ENCODE measurements around the gene NOD1.
"Not testable (repeated sequence)": the region's sequence is repeated elsewhere in the genome, so short reads cannot be mapped to it uniquely, and the experiment has no call there.

NOD1 gene, protein sequence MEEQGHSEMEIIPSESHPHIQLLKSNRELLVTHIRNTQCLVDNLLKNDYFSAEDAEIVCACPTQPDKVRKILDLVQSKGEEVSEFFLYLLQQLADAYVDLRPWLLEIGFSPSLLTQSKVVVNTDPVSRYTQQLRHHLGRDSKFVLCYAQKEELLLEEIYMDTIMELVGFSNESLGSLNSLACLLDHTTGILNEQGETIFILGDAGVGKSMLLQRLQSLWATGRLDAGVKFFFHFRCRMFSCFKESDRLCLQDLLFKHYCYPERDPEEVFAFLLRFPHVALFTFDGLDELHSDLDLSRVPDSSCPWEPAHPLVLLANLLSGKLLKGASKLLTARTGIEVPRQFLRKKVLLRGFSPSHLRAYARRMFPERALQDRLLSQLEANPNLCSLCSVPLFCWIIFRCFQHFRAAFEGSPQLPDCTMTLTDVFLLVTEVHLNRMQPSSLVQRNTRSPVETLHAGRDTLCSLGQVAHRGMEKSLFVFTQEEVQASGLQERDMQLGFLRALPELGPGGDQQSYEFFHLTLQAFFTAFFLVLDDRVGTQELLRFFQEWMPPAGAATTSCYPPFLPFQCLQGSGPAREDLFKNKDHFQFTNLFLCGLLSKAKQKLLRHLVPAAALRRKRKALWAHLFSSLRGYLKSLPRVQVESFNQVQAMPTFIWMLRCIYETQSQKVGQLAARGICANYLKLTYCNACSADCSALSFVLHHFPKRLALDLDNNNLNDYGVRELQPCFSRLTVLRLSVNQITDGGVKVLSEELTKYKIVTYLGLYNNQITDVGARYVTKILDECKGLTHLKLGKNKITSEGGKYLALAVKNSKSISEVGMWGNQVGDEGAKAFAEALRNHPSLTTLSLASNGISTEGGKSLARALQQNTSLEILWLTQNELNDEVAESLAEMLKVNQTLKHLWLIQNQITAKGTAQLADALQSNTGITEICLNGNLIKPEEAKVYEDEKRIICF

GRCh38 chr7:30478349-30479201 lies at the start of gene NOD1:
TSS of gene NOD1 (minus strand) at chr7:30478784. CDS start at chr7:30456921, 21,863 bp downstream.
- DNase-seq, result peak; percentile 71

DNA sequence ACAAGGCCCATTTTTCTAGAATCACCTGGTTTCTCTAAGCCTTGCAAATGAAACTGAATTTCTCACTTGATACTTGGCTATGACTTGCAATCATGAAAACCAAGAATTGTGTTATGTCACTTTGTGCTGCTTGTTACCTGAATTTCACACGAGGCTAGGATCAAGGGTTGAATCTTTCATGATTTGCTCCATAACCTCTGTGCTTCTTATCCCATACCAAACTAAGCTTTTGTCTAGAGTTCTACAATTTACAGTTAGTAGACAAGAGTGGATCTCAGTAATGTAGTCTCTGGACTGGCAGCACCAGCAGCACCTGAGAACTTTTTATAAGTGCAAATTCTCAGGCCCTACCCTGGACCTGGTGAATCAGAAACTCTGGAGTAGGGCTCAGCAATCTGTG lies 48.7 kb upstream of the NOD1 start:
- DNase-seq, result not testable (repeated sequence)

DNA sequence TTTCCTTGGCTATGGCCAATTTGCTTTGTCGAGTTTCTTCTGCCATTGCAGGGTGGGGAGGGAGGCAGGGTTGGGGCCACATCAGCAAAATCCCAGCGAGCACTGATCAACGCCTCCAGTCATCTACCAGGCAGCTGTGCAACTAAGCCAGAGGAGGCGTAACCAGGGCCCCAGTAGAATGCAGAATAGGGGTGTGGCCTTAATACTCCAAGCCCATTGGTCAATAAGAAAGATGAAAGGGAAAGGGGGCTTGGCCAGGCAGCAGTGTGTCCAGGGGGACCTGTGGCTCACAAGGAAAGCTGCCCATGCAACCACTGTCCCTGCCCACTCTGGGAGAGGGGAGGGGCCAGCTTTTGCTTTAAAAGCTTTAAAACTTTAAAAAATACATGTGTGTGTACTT lies 47.6 kb upstream of the NOD1 start:
- no peak for DNase-seq

- DNase-seq, result no peak
Measured at GRCh38 chr7:30525429-30525828, 46.8 kb upstream of the NOD1 start.

DNA sequence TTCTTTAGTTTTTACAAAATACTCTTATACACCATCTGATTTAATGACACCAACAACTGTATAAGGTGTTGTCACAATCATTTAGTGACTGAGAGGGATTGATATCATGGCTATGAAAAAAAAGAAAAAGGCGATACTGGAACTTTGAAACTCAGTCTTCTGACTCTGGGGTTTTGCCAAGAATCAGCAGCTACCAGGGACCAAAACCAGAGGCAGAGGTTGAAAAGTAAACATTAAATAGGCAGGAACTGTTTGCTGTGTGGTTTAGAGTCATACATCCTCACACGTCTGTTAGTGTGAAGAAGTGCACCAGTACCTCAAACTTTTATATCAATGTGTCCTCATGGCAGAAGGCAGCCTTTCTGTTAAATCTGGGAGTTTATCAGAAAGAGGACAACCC lies 46.0 kb upstream of the NOD1 start:
- DNase-seq, result no peak

GRCh38 chr7:30523466-30523865 lies 44.9 kb upstream of the NOD1 start:
- no peak for DNase-seq

DNA sequence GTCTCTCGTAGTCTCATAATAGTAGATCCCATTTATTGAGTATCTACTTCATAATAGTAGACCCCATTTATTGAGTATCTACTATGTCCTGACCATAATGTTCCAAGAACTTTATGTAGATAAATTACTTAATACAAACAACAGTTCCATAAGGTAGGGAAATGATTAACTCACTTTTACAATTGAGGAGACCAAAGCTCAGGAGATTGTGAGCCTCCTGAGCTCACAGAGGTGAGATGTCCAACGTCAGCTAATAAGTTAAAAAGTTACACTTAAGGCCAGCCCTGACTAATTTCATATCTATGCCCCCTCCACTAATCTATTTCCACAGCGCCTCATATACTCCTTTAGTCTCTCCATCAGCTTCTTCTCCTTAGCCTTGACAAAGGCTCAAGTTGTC lies 43.6 kb upstream of the NOD1 start:
- no peak for DNase-seq

GRCh38 chr7:30521532-30521931 lies 42.9 kb upstream of the NOD1 start:
- peak; percentile 11 for DNase-seq

GRCh38 chr7:30519122-30519521 lies 40.5 kb upstream of the NOD1 start:
- DNase-seq, result no peak

- DNase-seq, result no peak
Measured at GRCh38 chr7:30515761-30516160, 37.2 kb upstream of the NOD1 start.

- DNase-seq, result no peak
Measured at GRCh38 chr7:30514776-30515175, 36.2 kb upstream of the NOD1 start.

- DNase-seq, result no peak
Measured at GRCh38 chr7:30514177-30514576, 35.6 kb upstream of the NOD1 start.

DNA sequence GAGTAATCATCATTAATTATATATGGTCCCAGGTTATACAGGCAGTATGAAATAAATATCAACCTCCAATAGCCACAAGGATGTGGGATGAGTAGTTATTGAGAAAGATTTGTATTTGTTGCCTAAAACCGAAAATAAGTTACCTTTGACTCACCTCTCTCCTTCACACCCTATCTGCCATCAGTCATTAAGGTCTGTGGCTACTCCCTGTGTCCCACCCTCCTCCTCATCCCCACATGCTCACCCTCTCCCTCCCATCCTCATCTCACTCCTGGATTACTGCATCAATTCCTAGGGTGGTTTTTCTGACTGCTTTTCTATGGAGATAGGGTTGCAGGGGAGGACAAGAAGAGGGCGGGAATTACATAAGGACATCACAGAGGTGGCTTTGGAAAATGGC lies 35.2 kb upstream of the NOD1 start:
- no peak for DNase-seq

DNA sequence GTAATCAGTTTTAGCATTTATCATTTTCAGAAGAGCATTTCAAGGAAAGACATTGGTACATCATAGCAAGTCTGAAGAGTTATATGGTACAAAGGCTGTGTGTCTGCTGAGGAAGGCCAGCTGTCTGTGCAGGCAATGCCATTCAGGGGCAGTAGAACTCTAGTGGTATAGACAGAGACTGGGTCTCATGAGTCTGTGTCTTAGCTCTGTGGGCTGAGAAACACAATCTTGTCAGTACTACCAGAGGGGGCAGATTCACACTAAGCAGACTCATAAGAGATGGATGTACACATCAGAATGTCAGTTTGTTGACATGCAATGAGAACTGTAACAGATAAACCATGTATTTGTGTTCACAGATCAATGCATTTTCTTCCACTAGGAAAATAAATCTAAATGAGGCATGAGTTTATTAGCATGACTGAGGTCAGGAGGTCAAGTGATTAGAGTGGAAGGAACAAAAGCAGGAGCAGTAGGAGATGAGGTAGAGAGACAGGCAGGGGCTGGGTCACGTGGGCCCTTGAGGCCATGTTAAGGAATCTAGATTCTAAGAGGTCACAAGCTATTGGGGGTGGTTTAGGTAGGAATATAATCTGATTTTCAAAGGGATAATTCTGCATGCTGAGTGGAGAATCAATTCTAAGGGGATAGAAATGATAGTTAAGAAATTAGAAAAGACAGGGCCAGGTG lies 33.5 kb upstream of the NOD1 start:
- DNase-seq, result no peak

DNA sequence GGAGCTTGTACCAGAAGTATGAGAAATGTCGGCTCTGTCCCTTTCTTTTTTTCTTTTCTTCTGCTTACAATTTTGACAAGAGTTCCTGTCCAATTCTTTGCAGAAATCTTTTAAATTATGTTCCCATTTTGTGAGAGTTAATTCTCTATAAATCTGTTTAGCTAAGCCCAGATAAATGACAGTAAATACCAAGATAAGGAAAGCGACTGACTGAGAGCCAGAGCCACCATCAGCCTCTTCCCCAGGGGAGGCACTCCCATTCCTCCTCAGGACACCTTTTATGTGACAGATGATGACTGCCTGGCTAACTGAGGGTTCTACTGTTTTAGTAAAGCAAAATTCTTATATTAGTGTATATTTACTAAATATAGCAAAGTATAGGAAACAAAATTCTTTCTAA lies 32.9 kb upstream of the NOD1 start:
- DNase-seq, result no peak

DNA sequence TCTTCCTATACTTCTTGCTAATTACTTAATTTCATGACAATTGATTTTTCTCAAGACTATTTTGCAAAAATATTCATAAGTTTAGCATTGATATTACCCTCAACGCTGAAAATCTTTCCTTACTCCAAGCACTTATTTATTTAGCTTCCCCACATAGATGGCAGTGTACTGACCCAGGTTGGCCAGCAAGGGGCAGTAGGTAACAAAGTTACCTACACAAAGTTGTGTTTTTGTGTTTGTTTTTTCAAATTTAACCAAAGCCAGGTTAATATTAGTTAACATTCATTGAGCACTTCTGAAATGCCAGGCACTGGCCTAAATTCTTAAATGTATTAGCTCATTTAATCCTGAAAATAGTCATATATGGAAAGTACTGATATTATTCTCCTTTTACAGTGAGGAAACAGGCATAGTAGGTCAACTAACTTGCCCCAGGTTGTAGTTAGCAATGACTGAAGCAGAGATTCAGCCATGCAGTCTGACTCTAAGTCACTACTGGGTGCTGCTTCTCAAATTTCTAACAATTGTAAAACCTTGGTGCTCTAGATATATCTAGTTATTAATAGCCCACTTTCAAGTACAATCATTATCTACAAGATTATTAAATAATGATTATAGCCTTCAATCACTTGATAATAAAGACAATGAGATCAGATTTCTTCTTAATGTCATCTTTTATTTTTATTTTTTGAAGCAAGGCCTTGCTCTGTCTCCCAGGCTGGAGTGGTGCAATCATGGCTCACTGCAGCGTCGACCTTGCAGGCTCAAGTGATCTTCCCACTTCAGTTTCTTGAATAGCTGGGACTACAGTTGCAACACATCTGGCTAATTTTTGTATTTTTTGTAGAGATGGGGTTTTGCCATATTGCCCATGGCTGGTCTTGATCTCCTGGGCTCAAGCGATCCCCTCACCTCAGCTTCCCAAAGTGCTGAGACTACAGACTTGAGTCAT lies 31.8 kb upstream of the NOD1 start:
- peak; percentile 28 for DNase-seq

DNA sequence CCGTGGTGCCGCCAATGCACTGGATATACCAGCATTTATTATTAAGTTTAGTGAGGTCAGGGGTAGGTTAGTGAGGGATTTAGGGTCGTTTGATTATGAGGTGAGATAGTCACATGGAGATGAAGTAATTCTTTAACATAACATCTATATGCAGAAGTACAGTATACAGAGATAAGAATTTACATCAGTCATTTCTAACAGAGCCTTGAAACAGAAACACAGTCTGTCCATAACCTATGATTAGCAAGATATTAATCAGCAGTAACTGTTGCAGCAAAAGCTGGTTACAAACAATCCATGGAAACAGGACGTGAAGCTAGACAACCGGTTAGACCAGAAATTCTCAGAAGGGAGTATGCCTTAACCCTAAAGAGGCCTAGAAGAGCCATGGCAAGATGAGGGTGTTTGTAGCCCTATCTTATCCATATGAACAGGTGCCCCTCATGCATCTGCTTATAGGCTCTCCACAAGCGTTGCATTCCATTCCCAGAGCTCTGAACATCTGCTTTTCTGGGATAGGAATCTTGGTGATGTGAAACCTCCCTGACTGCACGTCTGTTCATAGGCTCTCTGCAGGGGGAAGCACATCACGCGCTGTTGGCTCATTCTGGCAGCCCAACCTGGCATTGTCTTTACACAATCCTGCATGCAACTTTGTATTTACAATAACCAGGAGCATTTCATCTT lies 30.7 kb upstream of the NOD1 start:
- DNase-seq, result not testable (repeated sequence)

DNA sequence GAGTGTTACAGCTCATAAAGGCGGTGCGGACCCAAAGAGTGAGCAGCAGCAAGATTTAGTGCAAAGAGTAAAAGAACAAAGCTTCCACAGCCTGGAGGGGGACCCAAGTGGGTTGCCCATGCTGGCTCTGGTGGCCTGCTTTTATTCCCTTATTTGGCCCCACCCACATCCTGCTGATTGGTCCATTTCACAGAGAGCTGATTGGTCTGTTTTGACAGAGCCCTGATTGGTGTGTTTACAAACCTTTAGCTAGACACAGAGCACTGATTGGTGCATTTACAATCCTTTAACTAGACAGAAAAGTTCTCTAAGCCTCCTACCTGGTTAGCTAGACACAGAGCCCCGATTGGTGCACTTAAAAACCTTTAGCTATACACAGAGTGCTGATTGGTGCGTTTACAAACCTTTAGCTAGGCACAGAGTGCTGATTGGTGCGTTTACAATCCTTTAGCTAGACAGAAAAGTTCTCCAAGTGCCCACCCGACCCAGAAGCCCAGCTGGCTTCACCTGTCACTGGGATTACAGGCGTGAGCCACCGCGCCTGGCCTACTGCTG lies 28.8 kb upstream of the NOD1 start:
- DNase-seq, result not testable (repeated sequence)

GRCh38 chr7:30505174-30505697 lies 26.7 kb upstream of the NOD1 start:
- no peak for DNase-seq

Data from fibroblast of skin of right quadriceps (primary cell).